K562 (cell line): Measurements from ENCODE around the gene VWF. TPM values are rescaled to one million over a fixed set of nuclear protein-coding genes. Genes with fewer than 3 reads are reported as not detected.

Experiments used
- ATAC-seq: fragments of 200-7000 bp; cut with Tn5 transposase; 3 replicates; pipeline ENCODE4 v1.9.1; 2020; ENCODE audit warnings: moderate library complexity
- BruUV-seq: library from RNA; stranded (reverse); fragments of 400-500 nt; replicated peaks from 2 replicates; lab custom pipeline; 2021; lab: Mats Ljungman, UMichigan
- CTCF ChIA-PET: fragments of 300-600 bp; formaldehyde crosslinking; extraction: SDS; loops from one replicate; lab custom pipeline; 2021; ENCODE audit warnings: low intra/inter-chr PET ratio; lab: Yijun Ruan, JAX
- POLR2A ChIA-PET: fragments of 300-600, 350-650 bp; sonication (Branson Sonifier 250); formaldehyde crosslinking; extraction: SDS; loops from one replicate; lab custom pipeline; 2021; ENCODE audit warnings: antibody characterized with exemption, inconsistent platforms; lab: Yijun Ruan, JAX
- DNase-seq, 4 experiments: peaks; one replicate each; pipeline versions ENCODE4 v3.0.0 to v3.0.0-alpha.2; 2011 to 2018; ENCODE audit warnings: low spot score in 3 of 4, mixed read lengths in 3 of 4; ENCODE audit errors: extremely low read depth in 1 of 4
- FAIRE-seq: peaks from 2 replicates; lab custom pipeline; 2011; peaks lifted over from hg19 to GRCh38; lab: Jason Lieb, UNC
- H2AFZ ChIP-seq: 2 replicates; pipeline ENCODE4 v1.6.0; 2011; ENCODE audit warnings: low read depth, low read length, control low read depth, inconsistent platforms
- H3K27ac ChIP-seq: fragments of 200-600 bp; 3 replicates; pipeline ENCODE4 v1.8.0; 2011; ENCODE audit warnings: low read depth, mild to moderate bottlenecking, control low read depth, inconsistent platforms, low read length, moderate library complexity, mixed read lengths; ENCODE audit errors: extremely low read depth
- H3K27me3 ChIP-seq, 2 experiments: fragments of 300-600 bp in 1 of 2; 2 replicates in 1 of 2; 3 replicates in 1 of 2; pipeline versions ENCODE4 v1.6.0 to v1.8.0; 2011; ENCODE audit warnings: inconsistent platforms in 2 of 2, low read length in 2 of 2, mild to moderate bottlenecking in 1 of 2, mixed read lengths in 1 of 2, moderate library complexity in 1 of 2; ENCODE audit not compliant: control insufficient read depth in 2 of 2, insufficient read depth in 2 of 2
- H3K36me3 ChIP-seq: fragments of 300-600 bp; 3 replicates; pipeline ENCODE4 v1.8.0; 2011; ENCODE audit warnings: mild to moderate bottlenecking, low read length, inconsistent platforms; ENCODE audit not compliant: control insufficient read depth, insufficient read depth
- H3K4me1 ChIP-seq, 2 experiments: fragments of 200-600 bp in 1 of 2; replicated peaks in 1 of 2; 2 replicates in 1 of 2; 3 replicates in 1 of 2; pipeline versions ENCODE4 v1.5.1 to v1.8.0; 2011; ENCODE audit warnings: inconsistent platforms in 2 of 2, low read length in 2 of 2, mild to moderate bottlenecking in 1 of 2, mixed read lengths in 1 of 2, moderate library complexity in 1 of 2; ENCODE audit not compliant: control insufficient read depth in 2 of 2, insufficient read depth in 2 of 2
- H3K4me2 ChIP-seq: 2 replicates; pipeline ENCODE4 v1.6.1; 2011; ENCODE audit warnings: low read length, control low read depth, inconsistent platforms, mixed read lengths; ENCODE audit not compliant: insufficient read depth
- H3K4me3 ChIP-seq: fragments of 200-600 bp; sonication (generic), shearing (Covaris generic); 2 replicates; pipeline ENCODE4 v1.5.1; 2016; ENCODE audit warnings: control low read depth, inconsistent platforms
- H3K79me2 ChIP-seq: fragments of 200-600 bp; 3 replicates; pipeline ENCODE4 v1.8.0; 2011; ENCODE audit warnings: low read length, inconsistent platforms; ENCODE audit not compliant: control insufficient read depth, insufficient read depth
- H3K9ac ChIP-seq, 2 experiments: 2 replicates each; pipeline versions ENCODE4 v1.6.0 to v1.6.1; 2011; ENCODE audit warnings: low read depth in 2 of 2, low read length in 2 of 2, control low read depth in 1 of 2, inconsistent platforms in 1 of 2, mild to moderate bottlenecking in 1 of 2, mixed read lengths in 1 of 2; ENCODE audit not compliant: insufficient read depth in 1 of 2
- H3K9me1 ChIP-seq: one replicate; pipeline ENCODE4 v1.6.0; 2011; ENCODE audit warnings: inconsistent platforms, mild to moderate bottlenecking, low read length, moderate library complexity; ENCODE audit not compliant: control insufficient read depth, insufficient read depth
- H3K9me3 ChIP-seq: replicated peaks from 2 replicates; pipeline ENCODE4 v1.5.1; 2011; ENCODE audit warnings: low read depth, low read length, inconsistent platforms; ENCODE audit not compliant: control insufficient read depth, insufficient read depth
- H4K20me1 ChIP-seq: replicated peaks from 2 replicates; pipeline ENCODE4 v1.6.1; 2011; ENCODE audit warnings: low read length, inconsistent platforms, mixed read lengths; ENCODE audit not compliant: control insufficient read depth, insufficient read depth
- CBX1 ChIP-seq: sonication (generic); IDR thresholded peaks from 2 replicates; pipeline ENCODE4 v1.6.1; 2016; ENCODE audit warnings: antibody characterized with exemption, low read depth, mild to moderate bottlenecking
- ELF1 ChIP-seq: fragments of 200-800 bp; sonication (Bioruptor generic); IDR thresholded peaks from 2 replicates; pipeline ENCODE4 v1.6.1; 2016; ENCODE audit warnings: missing genetic modification characterization, missing compliant biosample characterization
- HMG20A ChIP-seq: fragments of 450-650 bp; formaldehyde crosslinking; conservative IDR thresholded peaks from 2 replicates; pipeline ENCODE4 v1.4.0; 2020; ENCODE audit warnings: mild to moderate bottlenecking, mixed read lengths
- HMG20B ChIP-seq: fragments of 250-450 bp; sonication (Bioruptor Pico); IDR thresholded peaks from 2 replicates; pipeline ENCODE4 v1.5.0; 2021; ENCODE audit warnings: mild to moderate bottlenecking
- PHTF2 ChIP-seq: fragments of 250-450 bp; sonication (Bioruptor Pico); IDR thresholded peaks from 2 replicates; pipeline ENCODE4 v1.5.0; 2021; ENCODE audit warnings: mild to moderate bottlenecking
- POLR2H ChIP-seq: IDR thresholded peaks from 2 replicates; pipeline ENCODE4 v1.6.1; 2016; ENCODE audit warnings: missing genetic modification characterization, low read depth, mild to moderate bottlenecking, control low read depth, missing compliant biosample characterization, moderate library complexity
- RBM22 ChIP-seq: fragments of 200-400 bp; formaldehyde crosslinking; IDR thresholded peaks from 2 replicates; pipeline ENCODE4 v1.6.1; 2018; ENCODE audit warnings: low read length, low read depth; ENCODE audit not compliant: poor library complexity, severe bottlenecking
- SMARCC2 ChIP-seq: fragments of 450-650 bp; IDR thresholded peaks from 2 replicates; pipeline ENCODE4 v1.6.1; 2017; ENCODE audit warnings: antibody characterized with exemption, moderate library complexity, mild to moderate bottlenecking, low read depth
- SREBF1 ChIP-seq: fragments of 150-350 bp; IDR thresholded peaks from 2 replicates; pipeline ENCODE4 v1.6.1; 2014; ENCODE audit warnings: antibody characterized with exemption, low read depth, low read length, borderline replicate concordance
- SRSF1 ChIP-seq: fragments of 200-400 bp; formaldehyde crosslinking; IDR thresholded peaks from 2 replicates; pipeline ENCODE4 v1.6.1; 2017; ENCODE audit warnings: mild to moderate bottlenecking, low read depth, low read length, moderate library complexity
- ZBTB8A ChIP-seq: fragments of 450-650 bp; IDR thresholded peaks from 2 replicates; pipeline ENCODE4 v1.6.1; 2018; ENCODE audit warnings: mild to moderate bottlenecking, moderate library complexity; ENCODE audit not compliant: partially characterized antibody
- ZNF695 ChIP-seq: fragments of 450-650 bp; formaldehyde crosslinking; IDR thresholded peaks from 2 replicates; pipeline ENCODE4 v1.4.0; 2020; ENCODE audit warnings: mild to moderate bottlenecking, moderate library complexity
- WGBS: fragments of 100-300 bp; shearing (Covaris generic); methylation state at CpG from one replicate; pipeline ENCODE4 v1.1.6; 2016; ENCODE audit warnings: low coverage, mixed read lengths; ENCODE audit not compliant: insufficient coverage; ENCODE audit errors: missing lambda C conversion rate; 5-methylcytosine and 5-hydroxymethylcytosine counted together
- in situ Hi-C: fragments of 300-500 bp; cut with MboI; formaldehyde crosslinking; loops from 4 replicates; pipeline ENCODE4 v1.15.0; 2018; ENCODE audit warnings: inconsistent platforms, mixed read lengths
- intact Hi-C: fragments of 100-400 bp; cut with micrococcal nuclease; formaldehyde crosslinking; loops from 2 replicates; pipeline ENCODE4 v1.14.2; 2022
- polyA plus RNA-seq, 8 experiments: library from polyadenylated mRNA; depleted of rRNA in 4 of 8; stranded (reverse) in 5 of 8; unstranded in 3 of 8; fragments of >200 nt; fragmentation: Nextera tagmentation in 2 of 8; fragmentation: Illumina TruSeq in 1 of 8; extraction: Ambion mirVana in 2 of 8; extraction: Trizol in 1 of 8; gene quantifications; 2 replicates each; pipeline versions ENCODE4 v1.2.1 to v1.2.3, GENCODE V29; 2011 to 2014; ENCODE audit warnings: inconsistent platforms in 1 of 8, missing spikeins in 1 of 8
- total RNA-seq, 7 experiments: library from RNA; depleted of rRNA in 6 of 7; stranded (reverse); fragments of >200 nt in 6 of 7; fragmentation: Illumina TruSeq in 2 of 7; extraction: Trizol in 2 of 7; gene quantifications; 2 replicates each; pipeline versions ENCODE4 v1.2.1 to v1.2.3, GENCODE V29; 2011 to 2021; ENCODE audit warnings: low replicate concordance in 1 of 7
- TF ChIP-seq, protein P1 (sequence below): fragments of 450-650 bp; formaldehyde crosslinking; IDR thresholded peaks from 2 replicates; pipeline ENCODE4 v1.4.0; 2020; ENCODE audit warnings: mild to moderate bottlenecking, mixed read lengths
- TF ChIP-seq, protein P2 (sequence below): fragments of 250-450 bp; sonication (Bioruptor Pico); IDR thresholded peaks from 2 replicates; pipeline ENCODE4 v1.4.0; 2020; ENCODE audit warnings: mild to moderate bottlenecking, moderate library complexity, borderline replicate concordance
- TF ChIP-seq, protein P3 (sequence below): IDR thresholded peaks from 2 replicates; pipeline ENCODE4 v1.6.1; 2016; ENCODE audit warnings: missing genetic modification characterization, missing compliant biosample characterization

VWF gene
- total and polyA plus RNA-seq, 9 of the 15 experiments (the other 6 are each of a cell fraction or from before 2014, with no cell fraction given): 0.53 TPM; not detected in 8

DNA sequence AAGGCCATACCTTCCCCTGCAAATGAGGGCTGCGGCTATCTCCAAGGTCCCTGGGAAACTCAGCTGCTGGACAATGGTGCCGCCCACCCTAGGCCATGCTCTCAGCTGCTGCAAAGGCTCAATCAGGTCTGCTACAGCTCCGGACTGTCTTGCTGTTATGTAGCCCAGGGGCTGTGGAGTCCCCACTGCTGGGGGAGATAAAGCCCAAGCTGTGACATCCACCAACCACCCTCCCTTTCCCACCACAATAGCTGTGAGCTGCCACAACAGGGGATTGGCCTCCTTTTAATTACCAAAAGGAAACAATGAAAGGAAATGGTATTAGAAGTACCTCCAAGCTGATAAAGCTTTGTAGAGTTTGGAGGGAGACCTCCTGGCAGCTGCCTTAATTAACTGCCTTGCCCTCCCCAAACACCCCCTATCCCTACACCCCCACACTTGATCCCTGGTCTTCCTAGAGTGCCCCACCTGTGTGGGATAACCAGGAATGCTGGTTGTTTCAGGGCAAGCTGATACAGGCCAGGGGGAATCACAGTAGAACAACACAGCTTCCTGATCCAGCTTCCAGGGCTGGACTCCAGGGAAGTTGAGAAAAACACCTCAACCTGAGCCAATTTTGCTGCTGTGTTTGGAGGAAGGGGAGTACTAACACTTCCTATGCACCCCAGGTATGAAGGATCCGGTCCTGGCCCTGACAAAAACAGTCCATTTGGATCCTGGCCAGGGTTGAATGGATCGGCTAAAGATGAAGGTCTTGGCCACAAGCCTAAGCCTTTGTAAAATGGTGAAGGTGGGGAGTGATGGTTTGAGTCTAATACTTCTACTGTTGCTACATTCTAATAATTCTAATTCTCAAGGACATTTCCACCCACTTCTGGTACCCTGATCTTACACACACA, at the start of gene VWF (continued):
- TF ChIP-seq, protein P1, sequence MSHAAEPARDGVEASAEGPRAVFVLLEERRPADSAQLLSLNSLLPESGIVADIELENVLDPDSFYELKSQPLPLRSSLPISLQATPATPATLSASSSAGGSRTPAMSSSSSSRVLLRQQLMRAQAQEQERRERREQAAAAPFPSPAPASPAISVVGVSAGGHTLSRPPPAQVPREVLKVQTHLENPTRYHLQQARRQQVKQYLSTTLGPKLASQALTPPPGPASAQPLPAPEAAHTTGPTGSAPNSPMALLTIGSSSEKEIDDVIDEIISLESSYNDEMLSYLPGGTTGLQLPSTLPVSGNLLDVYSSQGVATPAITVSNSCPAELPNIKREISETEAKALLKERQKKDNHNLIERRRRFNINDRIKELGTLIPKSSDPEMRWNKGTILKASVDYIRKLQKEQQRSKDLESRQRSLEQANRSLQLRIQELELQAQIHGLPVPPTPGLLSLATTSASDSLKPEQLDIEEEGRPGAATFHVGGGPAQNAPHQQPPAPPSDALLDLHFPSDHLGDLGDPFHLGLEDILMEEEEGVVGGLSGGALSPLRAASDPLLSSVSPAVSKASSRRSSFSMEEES (CRISPR knock-in tag): no peak
- TF ChIP-seq POLR2H (no peak), HMG20B (CRISPR knock-in tag) (no peak), HMG20A (no peak), ZNF695 (CRISPR knock-in tag) (no peak), SMARCC2 (no peak), CBX1 (no peak)

DNA sequence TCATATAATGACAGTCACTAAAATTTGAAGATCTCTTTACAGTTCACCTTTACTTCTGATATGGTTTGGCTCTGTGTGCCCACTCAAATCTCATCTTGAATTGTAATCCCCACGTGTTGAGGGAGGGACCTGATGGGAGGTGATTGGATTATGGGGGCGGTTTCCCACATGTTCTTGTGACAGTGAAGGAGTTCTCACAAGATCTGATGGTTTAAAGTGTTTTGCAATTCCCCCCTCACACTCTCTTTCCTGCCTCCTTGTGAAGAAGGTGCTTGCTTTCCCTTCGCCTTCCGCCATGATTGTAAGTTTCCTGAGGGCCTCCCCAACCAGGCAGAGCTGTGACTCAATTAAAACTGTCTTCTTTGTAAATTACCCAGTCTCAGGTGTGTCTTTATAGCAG, 48.4 kb upstream of the VWF start:
- H3K9ac ChIP-seq: no peak overlapping the region
- no peak overlapping the region for H3K27ac ChIP-seq
- no peaks in the 10 kb centered on the region; the same call in none of the 2 replicates for H3K9me3 ChIP-seq
- TF ChIP-seq SRSF1 (no peak), ZBTB8A (no peak), PHTF2 (CRISPR knock-in tag) (no peak), SREBF1 (no peak), ELF1 (tag) (no peak), RBM22 (no peak)
- TF ChIP-seq, protein P2, sequence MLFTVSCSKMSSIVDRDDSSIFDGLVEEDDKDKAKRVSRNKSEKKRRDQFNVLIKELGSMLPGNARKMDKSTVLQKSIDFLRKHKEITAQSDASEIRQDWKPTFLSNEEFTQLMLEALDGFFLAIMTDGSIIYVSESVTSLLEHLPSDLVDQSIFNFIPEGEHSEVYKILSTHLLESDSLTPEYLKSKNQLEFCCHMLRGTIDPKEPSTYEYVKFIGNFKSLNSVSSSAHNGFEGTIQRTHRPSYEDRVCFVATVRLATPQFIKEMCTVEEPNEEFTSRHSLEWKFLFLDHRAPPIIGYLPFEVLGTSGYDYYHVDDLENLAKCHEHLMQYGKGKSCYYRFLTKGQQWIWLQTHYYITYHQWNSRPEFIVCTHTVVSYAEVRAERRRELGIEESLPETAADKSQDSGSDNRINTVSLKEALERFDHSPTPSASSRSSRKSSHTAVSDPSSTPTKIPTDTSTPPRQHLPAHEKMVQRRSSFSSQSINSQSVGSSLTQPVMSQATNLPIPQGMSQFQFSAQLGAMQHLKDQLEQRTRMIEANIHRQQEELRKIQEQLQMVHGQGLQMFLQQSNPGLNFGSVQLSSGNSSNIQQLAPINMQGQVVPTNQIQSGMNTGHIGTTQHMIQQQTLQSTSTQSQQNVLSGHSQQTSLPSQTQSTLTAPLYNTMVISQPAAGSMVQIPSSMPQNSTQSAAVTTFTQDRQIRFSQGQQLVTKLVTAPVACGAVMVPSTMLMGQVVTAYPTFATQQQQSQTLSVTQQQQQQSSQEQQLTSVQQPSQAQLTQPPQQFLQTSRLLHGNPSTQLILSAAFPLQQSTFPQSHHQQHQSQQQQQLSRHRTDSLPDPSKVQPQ (CRISPR knock-in tag): no peak
- TF ChIP-seq, protein P3, sequence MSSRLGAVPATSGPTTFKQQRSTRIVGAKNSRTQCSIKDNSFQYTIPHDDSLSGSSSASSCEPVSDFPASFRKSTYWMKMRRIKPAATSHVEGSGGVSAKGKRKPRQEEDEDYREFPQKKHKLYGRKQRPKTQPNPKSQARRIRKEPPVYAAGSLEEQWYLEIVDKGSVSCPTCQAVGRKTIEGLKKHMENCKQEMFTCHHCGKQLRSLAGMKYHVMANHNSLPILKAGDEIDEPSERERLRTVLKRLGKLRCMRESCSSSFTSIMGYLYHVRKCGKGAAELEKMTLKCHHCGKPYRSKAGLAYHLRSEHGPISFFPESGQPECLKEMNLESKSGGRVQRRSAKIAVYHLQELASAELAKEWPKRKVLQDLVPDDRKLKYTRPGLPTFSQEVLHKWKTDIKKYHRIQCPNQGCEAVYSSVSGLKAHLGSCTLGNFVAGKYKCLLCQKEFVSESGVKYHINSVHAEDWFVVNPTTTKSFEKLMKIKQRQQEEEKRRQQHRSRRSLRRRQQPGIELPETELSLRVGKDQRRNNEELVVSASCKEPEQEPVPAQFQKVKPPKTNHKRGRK (tag): no peak

More for the DNA sequence above, 48.4 kb upstream of the VWF start:
- no peaks in the 10 kb centered on the region for H4K20me1 ChIP-seq
- H3K9me1 ChIP-seq: no peaks in the 10 kb centered on the region
- ChIA-PET CTCF (no interaction called here), POLR2A (no interaction called here)
- intact Hi-C loops (no loop called here), in situ Hi-C loops (no loop called here)
- no peaks in the 10 kb centered on the region for H3K79me2 ChIP-seq
- no peaks in the 10 kb centered on the region; a peak in 1 of 5 replicates for H3K27me3 ChIP-seq
- no peaks in the 10 kb centered on the region for H3K36me3 ChIP-seq
- H3K4me1 ChIP-seq: peaks cover 9 to 17% of the 10 kb centered on the region in 2 experiments; a peak in 4 of 5 replicates
- H2AFZ ChIP-seq: no peak overlapping the region
- no peak overlapping the region for H3K4me3 ChIP-seq
- H3K4me2 ChIP-seq: no peak overlapping the region
- FAIRE-seq (no peak), ATAC-seq (no peak), DNase-seq (no peak)
- BruUV-seq: no TSS peak
- WGBS: 42% methylated on average over 4 of the region's 4 CpGs
